HEK293 (cell line): Measurements from ENCODE around the gene PTPN11.

Experiments
- IKZF3 ChIP-seq: fragments of 450-650 bp; IDR thresholded peaks from 2 replicates; pipeline ENCODE4 v1.5.0; 2018; ENCODE audit warnings: missing biosample characterization, mild to moderate bottlenecking, missing genetic modification characterization, moderate library complexity
- REPIN1 ChIP-seq: fragments of 450-650 bp; formaldehyde crosslinking; IDR thresholded peaks from 2 replicates; pipeline ENCODE4 v1.5.1; 2017; ENCODE audit warnings: missing biosample characterization, missing genetic modification characterization, low read depth
- REST ChIP-seq: fragments of 450-650 bp; formaldehyde crosslinking; IDR thresholded peaks from 2 replicates; pipeline ENCODE4 v1.5.1; 2016; ENCODE audit warnings: missing biosample characterization, missing genetic modification characterization
- TCF7L2 ChIP-seq: IDR thresholded peaks from 2 replicates; pipeline ENCODE4 v1.6.1; 2011; ENCODE audit warnings: low read depth, mild to moderate bottlenecking, inconsistent platforms, low read length, moderate library complexity, borderline replicate concordance
- ZBTB21 ChIP-seq: fragments of 450-650 bp; formaldehyde crosslinking; IDR thresholded peaks from 2 replicates; pipeline ENCODE4 v1.5.1; 2017; ENCODE audit warnings: missing biosample characterization, missing genetic modification characterization
- ZNF792 ChIP-seq: fragments of 450-650 bp; formaldehyde crosslinking; IDR thresholded peaks from 2 replicates; pipeline ENCODE4 v1.5.1; 2016; ENCODE audit warnings: missing biosample characterization, missing genetic modification characterization
- TF ChIP-seq, protein P1 (sequence below): fragments of 450-650 bp; formaldehyde crosslinking; IDR thresholded peaks from 2 replicates; pipeline ENCODE4 v1.5.1; 2016; ENCODE audit warnings: missing biosample characterization, missing genetic modification characterization
- TF ChIP-seq, protein P2 (sequence below): fragments of 450-650 bp; formaldehyde crosslinking; IDR thresholded peaks from 2 replicates; pipeline ENCODE4 v1.5.1; 2016; ENCODE audit warnings: missing biosample characterization, missing genetic modification characterization
- TF ChIP-seq, protein P3 (sequence below): fragments of 450-650 bp; formaldehyde crosslinking; IDR thresholded peaks from 2 replicates; pipeline ENCODE4 v1.5.1; 2017; ENCODE audit warnings: missing biosample characterization, missing genetic modification characterization
- TF ChIP-seq, protein P4 (sequence below): fragments of 450-650 bp; formaldehyde crosslinking; IDR thresholded peaks from 2 replicates; pipeline ENCODE4 v1.5.1; 2017; ENCODE audit warnings: missing biosample characterization, mild to moderate bottlenecking, missing genetic modification characterization, moderate library complexity

GRCh38 chr12:112380663-112381405 lies 37.9 kb upstream of the PTPN11 start:
- TF ChIP-seq, protein P1, sequence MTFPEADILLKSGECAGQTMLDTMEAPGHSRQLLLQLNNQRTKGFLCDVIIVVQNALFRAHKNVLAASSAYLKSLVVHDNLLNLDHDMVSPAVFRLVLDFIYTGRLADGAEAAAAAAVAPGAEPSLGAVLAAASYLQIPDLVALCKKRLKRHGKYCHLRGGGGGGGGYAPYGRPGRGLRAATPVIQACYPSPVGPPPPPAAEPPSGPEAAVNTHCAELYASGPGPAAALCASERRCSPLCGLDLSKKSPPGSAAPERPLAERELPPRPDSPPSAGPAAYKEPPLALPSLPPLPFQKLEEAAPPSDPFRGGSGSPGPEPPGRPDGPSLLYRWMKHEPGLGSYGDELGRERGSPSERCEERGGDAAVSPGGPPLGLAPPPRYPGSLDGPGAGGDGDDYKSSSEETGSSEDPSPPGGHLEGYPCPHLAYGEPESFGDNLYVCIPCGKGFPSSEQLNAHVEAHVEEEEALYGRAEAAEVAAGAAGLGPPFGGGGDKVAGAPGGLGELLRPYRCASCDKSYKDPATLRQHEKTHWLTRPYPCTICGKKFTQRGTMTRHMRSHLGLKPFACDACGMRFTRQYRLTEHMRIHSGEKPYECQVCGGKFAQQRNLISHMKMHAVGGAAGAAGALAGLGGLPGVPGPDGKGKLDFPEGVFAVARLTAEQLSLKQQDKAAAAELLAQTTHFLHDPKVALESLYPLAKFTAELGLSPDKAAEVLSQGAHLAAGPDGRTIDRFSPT (tag by site-specific recombination) = no peak
- TF ChIP-seq, protein P2, sequence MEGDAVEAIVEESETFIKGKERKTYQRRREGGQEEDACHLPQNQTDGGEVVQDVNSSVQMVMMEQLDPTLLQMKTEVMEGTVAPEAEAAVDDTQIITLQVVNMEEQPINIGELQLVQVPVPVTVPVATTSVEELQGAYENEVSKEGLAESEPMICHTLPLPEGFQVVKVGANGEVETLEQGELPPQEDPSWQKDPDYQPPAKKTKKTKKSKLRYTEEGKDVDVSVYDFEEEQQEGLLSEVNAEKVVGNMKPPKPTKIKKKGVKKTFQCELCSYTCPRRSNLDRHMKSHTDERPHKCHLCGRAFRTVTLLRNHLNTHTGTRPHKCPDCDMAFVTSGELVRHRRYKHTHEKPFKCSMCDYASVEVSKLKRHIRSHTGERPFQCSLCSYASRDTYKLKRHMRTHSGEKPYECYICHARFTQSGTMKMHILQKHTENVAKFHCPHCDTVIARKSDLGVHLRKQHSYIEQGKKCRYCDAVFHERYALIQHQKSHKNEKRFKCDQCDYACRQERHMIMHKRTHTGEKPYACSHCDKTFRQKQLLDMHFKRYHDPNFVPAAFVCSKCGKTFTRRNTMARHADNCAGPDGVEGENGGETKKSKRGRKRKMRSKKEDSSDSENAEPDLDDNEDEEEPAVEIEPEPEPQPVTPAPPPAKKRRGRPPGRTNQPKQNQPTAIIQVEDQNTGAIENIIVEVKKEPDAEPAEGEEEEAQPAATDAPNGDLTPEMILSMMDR (tag by site-specific recombination) = no peak
- TF ChIP-seq, protein P3, sequence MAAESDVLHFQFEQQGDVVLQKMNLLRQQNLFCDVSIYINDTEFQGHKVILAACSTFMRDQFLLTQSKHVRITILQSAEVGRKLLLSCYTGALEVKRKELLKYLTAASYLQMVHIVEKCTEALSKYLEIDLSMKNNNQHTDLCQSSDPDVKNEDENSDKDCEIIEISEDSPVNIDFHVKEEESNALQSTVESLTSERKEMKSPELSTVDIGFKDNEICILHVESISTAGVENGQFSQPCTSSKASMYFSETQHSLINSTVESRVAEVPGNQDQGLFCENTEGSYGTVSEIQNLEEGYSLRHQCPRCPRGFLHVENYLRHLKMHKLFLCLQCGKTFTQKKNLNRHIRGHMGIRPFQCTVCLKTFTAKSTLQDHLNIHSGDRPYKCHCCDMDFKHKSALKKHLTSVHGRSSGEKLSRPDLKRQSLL (tag by site-specific recombination) = no peak
- TF ChIP-seq ZNF792 (no peak), IKZF3 (tag by site-specific recombination) (no peak; the same call in 1 of the 2 replicates), TCF7L2 (no peak), REPIN1 (tag by site-specific recombination) (no peak), REST (tag by site-specific recombination) (peak; percentile 68), ZBTB21 (tag by site-specific recombination) (no peak)
- TF ChIP-seq, protein P4, sequence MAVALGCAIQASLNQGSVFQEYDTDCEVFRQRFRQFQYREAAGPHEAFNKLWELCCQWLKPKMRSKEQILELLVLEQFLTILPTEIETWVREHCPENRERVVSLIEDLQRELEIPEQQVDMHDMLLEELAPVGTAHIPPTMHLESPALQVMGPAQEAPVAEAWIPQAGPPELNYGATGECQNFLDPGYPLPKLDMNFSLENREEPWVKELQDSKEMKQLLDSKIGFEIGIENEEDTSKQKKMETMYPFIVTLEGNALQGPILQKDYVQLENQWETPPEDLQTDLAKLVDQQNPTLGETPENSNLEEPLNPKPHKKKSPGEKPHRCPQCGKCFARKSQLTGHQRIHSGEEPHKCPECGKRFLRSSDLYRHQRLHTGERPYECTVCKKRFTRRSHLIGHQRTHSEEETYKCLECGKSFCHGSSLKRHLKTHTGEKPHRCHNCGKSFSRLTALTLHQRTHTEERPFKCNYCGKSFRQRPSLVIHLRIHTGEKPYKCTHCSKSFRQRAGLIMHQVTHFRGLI (tag by site-specific recombination) = no peak
